ENCODE data around the gene TEX53. TPM values are rescaled to one million over a fixed set of nuclear protein-coding genes. Genes with fewer than 3 reads are reported as not detected.

Gene TEX53
- total RNA-seq, 2 donors from 2014 or later, result not detected

GRCh38 chr9:114674798-114675540 is 17.4 kb upstream of the TEX53 start:
- DNase-seq, result no peak
- H3K4me3 ChIP-seq, result no peak overlapping the region
- H3K27me3 ChIP-seq, result no peaks in the 10 kb centered on the region
- H3K4me1 ChIP-seq, result no peaks in the 10 kb centered on the region
- H3K9ac ChIP-seq (ENCODE audit: low read depth in 2 of 2, low read length in 2 of 2), result no peak overlapping the region
- TF ChIP-seq CTCF (IDR thresholded peaks at IDR 0.05), result no peak
- H3K27ac ChIP-seq, result no peak overlapping the region
- H3K36me3 ChIP-seq, result no peaks in the 10 kb centered on the region
- intact Hi-C loops (cut with DNase I), result no loop called here
- H3K9me3 ChIP-seq, result no peaks in the 10 kb centered on the region

DNA sequence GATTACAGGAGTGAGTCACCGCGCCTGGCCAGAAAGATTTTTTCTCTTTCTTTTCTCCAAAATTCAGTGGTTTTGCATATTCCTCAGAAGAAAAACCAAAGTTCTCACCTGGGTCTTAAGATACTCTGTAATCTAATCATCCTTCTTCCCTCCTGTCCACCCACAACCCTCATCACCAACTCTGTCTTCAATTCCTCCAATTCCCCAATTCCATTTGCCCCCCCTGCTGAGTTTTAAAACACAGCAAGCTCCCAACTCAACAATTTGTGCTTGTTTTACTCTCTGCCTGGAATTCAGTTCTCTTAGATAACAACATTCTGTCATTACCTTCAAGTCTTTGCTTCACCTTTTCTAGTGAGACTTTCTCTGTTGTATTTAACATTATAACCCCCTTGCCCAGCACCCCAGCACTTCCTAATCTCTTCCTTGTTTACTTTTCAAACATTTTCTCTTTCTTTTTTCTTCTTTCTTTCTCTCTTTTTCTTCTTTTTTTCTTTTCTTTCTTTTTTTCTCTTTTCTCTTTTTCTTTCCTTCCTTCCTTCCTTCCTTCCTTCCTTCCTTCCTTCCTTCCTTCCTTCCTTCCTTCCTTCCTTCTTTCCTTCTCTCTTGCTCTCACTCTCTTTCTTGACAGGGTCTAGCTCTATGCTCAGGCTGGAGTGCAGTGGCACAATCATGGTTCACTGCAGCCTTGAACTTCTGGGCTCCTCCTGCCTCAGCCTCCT is 16.6 kb upstream of the TEX53 start:
- Histone ChIP-seq H3K27me3 (no peaks in the 10 kb centered on the region), H3K9me3 (no peaks in the 10 kb centered on the region), H3K9ac (ENCODE audit: low read depth in 2 of 2, low read length in 2 of 2) (no peak overlapping the region), H3K36me3 (no peaks in the 10 kb centered on the region), H3K4me1 (no peaks in the 10 kb centered on the region), H3K4me3 (no peak overlapping the region), H3K27ac (no peak overlapping the region)
- no peak for TF ChIP-seq CTCF (IDR thresholded peaks at IDR 0.05)
- DNase-seq, result no peak
- intact Hi-C loops (cut with DNase I), result no loop called here

DNA sequence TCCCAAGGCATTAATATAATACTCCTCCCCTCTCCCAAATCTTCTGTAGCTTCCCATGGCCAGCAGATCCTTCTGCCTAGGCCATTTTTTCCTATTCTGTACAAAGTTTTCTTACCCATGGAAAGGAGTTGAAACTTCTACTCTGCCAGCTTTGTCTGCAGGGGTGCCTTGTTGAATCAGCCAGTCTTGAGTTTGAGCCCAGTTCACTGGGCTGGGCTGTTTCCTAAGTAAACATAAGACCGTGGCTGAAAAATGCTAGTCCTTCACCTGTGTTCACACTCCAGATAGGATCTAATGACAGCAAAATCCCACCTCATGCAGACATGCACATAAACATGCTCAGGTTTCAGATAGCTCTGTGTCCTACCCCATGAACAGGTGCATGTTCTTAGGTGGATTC is 14.0 kb upstream of the TEX53 start:
- DNase-seq, result no peak
- no peak overlapping the region for H3K27ac ChIP-seq
- TF ChIP-seq CTCF (IDR thresholded peaks at IDR 0.05), result no peak
- H3K9me3 ChIP-seq, result no peaks in the 10 kb centered on the region
- no peaks in the 10 kb centered on the region for H3K36me3 ChIP-seq
- no peak overlapping the region for H3K4me3 ChIP-seq
- intact Hi-C loops (cut with DNase I), result no loop called here
- no peaks in the 10 kb centered on the region for H3K4me1 ChIP-seq
- no peak overlapping the region for H3K9ac ChIP-seq (ENCODE audit: low read depth in 2 of 2, low read length in 2 of 2)
- H3K27me3 ChIP-seq, result no peaks in the 10 kb centered on the region

GRCh38 chr9:114669961-114670360 is 12.4 kb upstream of the TEX53 start:
- Histone ChIP-seq H3K27ac (no peak overlapping the region), H3K9ac (ENCODE audit: low read depth in 2 of 2, low read length in 2 of 2) (no peak overlapping the region), H3K4me3 (no peak overlapping the region), H3K4me1 (no peaks in the 10 kb centered on the region), H3K36me3 (no peaks in the 10 kb centered on the region), H3K27me3 (no peaks in the 10 kb centered on the region), H3K9me3 (no peaks in the 10 kb centered on the region)
- TF ChIP-seq CTCF (IDR thresholded peaks at IDR 0.05), result no peak
- intact Hi-C loops (cut with DNase I), result no loop called here
- no peak for DNase-seq

- TF ChIP-seq CTCF (IDR thresholded peaks at IDR 0.05), result no peak
- no peak overlapping the region for H3K9ac ChIP-seq (ENCODE audit: low read depth in 2 of 2, low read length in 2 of 2)
- no peak overlapping the region for H3K4me3 ChIP-seq
- no peak overlapping the region for H3K27ac ChIP-seq
- H3K36me3 ChIP-seq, result no peaks in the 10 kb centered on the region
- H3K9me3 ChIP-seq, result no peaks in the 10 kb centered on the region
- intact Hi-C loops (cut with DNase I), result no loop called here
- no peaks in the 10 kb centered on the region for H3K27me3 ChIP-seq
- no peaks in the 10 kb centered on the region for H3K4me1 ChIP-seq
- DNase-seq, result no peak
Measured at GRCh38 chr9:114668146-114668545, 10.5 kb upstream of the TEX53 start.
